Pulmonary artery endothelial cell (primary cell): ENCODE data around the gene SCD. TPM values are rescaled to one million over a fixed set of nuclear protein-coding genes. Genes with fewer than 3 reads are reported as not detected.
A peak's percentile ranks its signal among the peaks of the same experiment; 100 is the strongest.
"Not testable (repeated sequence)": the region's sequence is repeated elsewhere in the genome, so short reads cannot be mapped to it uniquely, and the experiment has no call there.

ENCODE experiments used
- DNase-seq: peaks from one replicate; pipeline ENCODE4 v3.0.0-alpha.2; 2011; ENCODE audit warnings: low read depth, low spot score
- total RNA-seq: library from RNA; depleted of rRNA; stranded (reverse); fragments of >200 nt; gene quantifications from 2 replicates; pipeline ENCODE4 v1.2.3, GENCODE V29; 2014

SCD gene
- total RNA-seq = 122 and 157 TPM in 2 replicates

DNA sequence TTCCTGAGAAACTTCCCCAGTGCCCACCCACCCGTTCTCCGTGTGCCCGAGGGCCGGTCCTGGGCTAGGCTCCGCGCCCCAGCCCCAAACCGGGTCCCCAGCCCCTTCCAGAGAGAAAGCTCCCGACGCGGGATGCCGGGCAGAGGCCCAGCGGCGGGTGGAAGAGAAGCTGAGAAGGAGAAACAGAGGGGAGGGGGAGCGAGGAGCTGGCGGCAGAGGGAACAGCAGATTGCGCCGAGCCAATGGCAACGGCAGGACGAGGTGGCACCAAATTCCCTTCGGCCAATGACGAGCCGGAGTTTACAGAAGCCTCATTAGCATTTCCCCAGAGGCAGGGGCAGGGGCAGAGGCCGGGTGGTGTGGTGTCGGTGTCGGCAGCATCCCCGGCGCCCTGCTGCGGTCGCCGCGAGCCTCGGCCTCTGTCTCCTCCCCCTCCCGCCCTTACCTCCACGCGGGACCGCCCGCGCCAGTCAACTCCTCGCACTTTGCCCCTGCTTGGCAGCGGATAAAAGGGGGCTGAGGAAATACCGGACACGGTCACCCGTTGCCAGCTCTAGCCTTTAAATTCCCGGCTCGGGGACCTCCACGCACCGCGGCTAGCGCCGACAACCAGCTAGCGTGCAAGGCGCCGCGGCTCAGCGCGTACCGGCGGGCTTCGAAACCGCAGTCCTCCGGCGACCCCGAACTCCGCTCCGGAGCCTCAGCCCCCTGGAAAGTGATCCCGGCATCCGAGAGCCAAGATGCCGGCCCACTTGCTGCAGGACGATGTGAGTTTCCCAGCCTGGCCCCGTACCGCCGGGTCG, at the start of gene SCD:
Gene SCD, plus strand, starts transcription at position 469 of the 803 bp plus-strand sequence. Its CDS starts 272 bp downstream, at position 741.
- DNase-seq = peak; percentile 75

DNA sequence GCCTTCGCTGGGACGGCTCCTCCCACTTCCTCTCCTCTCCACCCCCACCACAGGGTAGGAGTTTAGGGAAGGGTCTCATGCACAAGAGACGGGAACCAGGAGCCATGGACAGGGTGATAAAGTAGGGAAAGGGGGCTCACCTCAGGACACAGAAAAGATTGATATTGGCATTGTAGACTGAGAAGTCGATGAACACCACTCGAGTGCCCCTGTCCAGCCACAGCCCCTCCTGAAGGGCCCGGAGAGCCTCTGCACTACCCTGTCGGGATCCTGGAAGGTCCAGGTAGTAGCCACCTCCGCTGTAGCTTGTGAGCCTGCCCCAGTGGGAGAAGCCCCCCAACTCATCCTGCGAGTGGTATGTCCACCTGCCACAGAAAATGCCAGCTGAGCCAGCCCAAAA, 49.8 kb upstream of the SCD start:
- DNase-seq = no peak

DNA sequence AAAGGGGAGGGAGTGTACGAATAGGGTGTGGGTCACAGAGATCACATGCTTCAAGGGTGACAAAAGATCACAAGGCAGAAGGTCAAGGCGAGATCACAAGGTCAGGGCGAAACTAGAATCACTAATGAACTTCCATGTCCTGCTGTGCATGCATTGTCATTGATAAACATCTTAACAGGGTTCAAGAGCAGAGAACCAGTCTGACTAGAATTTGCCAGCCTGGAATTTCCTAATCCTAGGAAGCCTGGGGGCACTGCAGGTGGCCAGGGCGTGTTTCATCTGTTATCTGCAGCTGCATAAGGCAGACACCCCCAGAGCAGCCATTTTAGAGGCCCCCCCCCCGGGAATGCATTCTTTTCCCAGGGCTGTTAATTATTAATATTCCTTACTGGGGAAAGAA, 45.9 kb upstream of the SCD start:
- DNase-seq = not testable (repeated sequence)

DNA sequence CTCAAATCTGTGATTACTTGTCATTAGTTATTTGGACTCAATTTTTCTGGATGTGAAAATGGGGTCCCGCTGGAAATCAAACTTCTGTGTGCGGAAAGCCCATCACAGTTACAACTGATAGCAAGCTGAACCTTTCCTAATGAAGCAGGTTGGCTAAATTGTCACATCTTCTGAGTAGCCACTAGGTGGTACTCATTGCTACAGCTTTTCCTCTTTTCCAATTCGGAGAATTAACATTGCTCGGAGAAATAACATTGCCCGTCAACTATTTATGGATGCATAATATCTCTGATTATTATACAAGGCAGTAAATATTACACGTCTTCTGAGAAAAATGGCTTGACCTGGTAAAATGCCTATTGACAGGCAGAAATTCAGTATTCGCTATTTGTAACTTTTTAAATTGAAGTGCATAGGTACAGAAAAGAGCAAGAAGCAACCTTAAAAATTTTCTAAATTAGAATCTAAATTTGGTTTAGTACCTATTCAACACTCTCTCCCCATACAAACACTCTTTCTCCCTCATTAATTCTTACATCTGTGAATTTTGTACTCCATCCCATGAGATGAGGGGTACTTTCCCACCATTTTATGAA, 43.2 kb upstream of the SCD start:
- no peak for DNase-seq

DNA sequence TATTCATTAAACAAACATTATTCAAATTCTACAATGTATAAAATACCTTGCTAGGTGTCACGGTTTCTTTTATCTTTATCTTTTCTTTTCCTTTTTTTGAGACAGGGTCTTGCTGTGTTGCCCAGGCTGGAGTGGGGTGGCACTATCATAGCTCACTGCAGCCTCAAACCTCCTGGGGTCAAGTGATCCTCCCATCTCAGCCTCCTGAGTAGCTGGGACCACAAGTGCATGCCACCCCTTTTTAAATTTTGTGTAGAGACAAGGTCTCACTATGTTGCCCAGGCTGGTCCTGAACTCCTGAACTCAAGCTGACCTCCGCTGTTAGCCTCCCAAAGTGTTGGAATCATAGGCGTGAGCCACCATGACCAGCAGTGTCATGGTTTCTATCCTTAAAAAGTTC, 42.6 kb upstream of the SCD start:
- DNase-seq = no peak

DNA sequence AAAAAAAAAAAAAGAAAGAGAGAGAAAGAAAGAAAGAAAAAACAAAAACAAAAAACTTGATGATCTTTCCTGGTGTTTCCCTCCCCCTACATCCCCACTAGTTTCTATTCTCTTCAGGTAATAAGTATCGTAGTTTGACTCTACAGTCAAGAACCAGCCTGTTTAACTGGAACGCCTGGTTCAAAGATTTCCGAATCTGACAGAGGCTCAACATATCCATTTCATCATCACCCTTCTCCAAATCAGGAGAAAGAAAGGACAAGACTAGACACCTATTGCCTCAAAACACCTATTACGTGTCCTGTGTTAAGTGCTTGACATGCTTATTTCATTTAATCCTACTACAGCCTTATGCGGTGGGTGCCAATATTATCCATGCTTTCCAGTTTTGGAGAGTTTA, 40.2 kb upstream of the SCD start:
- no peak for DNase-seq

DNA sequence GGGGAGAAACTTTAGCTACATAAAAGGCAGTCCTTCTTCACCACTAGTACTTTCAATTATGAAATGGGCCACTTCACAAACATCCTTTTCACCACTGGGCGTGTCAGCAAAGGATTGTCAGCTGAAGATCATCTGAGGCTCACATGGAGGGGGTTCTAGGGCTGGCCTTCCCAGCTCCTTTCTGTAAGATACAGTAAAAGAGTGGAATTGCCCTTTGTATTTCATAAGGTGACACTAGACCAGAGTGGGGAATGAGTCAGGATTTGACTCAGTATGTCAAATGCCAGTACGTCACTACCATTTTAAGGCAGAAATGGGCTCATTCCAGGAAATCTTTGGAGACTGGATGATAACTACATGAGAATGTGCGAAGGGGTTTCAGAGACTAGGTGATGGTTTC, 39.3 kb upstream of the SCD start:
- no peak for DNase-seq

DNA sequence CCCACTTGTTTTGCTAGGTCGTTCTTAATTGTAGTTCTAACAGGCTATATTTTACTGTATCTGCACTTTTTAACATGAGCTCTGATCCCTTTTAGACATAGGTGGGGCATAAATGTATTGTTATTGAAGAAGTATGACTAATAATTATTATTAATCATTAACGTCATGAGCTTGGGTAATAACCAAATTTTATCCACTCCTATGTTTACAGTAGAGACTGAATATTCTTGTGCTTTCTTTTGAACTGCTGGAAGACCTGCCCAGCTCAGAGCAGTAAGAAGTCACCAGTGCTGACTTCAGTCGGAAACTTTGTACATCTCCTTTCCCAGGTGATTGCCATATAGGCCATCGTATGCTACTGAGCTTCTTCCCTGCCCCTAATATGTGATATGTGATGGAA, 35.7 kb upstream of the SCD start:
- no peak for DNase-seq

DNA sequence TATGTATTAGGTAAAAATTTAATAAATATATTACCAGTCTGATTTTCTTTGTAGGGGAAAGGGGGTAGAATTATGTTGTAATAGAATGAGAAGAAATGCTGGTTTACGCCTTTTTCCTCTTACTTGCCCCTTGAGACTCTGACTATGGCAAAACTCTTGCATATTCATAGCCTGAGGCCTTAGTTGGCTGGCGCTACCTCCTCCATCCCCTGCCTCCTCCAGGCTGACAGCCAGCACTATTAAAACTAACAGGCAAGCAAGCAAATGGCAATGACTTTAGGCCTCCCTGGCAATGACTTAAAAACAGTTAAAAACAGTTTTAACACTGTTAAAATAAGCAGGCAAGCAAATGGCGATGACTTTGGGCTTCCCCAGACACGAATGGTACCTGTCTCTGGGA, 31.4 kb upstream of the SCD start:
- DNase-seq = no peak

DNA sequence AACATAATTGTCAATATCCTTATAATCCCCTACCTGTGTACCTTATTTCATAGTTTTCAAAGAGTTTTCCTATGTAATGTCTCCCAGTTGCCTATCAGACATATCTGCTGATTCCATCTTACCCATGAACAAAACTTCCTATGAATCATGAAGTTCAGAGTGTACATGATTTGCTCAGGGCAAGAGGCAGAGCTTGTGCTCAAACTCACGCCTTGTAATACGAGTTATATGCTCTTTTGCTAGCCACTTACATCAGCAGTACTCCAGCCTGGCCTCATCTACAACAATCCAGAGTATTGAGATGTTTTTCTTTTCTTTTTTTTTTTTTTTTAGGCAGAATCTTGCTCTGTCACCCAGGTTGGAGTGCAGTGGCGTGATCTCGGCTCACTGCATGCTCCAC, 28.8 kb upstream of the SCD start:
- DNase-seq = no peak

DNA sequence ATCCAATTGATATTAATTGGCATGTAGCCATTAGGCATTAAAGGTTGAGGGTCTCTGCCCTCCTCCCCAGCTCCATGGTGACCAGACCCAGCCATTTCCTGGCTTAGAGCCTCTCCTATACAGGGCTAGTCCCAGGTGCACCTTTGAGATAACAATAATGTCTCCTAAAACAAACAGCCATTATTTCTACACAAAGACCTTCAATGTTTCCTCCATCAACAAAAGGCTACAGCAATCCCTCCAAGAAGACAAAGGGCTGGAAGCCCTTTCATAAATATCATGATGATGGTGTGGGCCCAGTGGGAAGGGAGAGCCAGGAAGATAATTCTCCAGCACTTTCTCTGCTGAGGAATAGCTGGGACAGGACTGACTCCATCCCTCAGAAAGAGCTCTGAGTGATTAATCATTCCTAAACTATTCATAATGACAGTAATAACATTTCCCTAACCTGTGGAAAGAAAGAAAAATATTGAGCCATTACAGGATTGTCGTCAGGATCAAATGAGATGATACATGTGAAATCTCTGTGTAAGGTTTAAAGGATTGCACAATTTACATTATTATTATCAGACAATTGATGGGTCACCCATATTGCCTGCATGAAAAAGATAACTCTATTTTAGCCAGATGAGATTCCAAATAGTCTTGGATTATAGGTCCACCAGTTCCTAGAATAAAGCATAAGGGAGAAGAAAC, 27.2 kb upstream of the SCD start:
- no peak for DNase-seq

DNA sequence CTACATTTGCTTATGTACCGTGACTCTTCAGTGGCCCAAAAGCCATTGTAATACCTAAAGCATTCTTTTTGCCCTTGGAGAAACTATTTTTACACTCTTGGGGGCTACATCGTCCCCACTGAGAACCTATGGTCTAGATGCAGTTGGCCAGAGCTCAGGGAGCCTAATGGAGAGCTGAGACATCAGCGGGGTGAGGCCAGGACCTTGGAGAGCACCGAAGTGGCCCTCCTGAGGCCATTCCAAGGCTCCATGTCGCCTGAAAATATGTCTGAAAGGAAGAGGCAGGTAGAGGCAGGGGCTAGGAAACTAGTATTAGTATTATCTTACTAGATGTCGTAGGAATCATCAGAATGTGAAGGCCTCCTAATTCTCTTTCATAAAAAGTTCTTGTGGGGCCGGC, 21.9 kb upstream of the SCD start:
- no peak for DNase-seq

DNA sequence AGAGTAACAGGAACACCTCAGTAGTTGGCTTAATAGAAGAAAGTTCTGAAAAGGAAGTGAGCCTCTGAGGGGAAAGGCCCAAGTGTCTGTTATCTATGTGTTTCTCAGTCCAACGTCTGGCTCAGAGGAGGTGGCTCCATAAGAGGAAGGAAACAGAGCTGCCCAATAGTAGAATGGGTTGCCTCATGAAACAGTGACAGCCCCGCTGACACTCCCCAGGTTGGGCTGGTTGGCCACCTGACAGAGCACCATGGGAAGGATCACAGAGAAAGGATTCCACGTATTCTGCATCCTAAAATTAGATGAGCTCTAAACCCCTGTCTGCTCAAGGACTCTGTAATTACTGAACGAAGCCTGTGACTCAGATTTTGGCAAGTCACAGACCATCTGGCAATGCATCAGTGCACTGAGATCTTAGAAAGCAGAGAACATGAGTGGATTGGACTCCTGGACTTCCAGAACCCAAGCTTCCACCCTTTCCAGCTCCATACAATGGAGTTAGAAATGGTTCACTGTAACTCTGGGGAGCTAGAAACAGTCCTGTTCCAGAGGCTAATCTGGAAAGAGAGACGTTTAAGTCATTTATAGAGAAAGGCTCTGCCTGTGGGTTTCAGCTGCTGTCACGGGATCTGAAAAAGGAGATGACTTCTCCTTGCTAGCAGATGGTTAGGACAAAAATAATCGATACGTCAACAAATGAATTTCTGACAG, 19.9 kb upstream of the SCD start:
- DNase-seq = no peak

DNA sequence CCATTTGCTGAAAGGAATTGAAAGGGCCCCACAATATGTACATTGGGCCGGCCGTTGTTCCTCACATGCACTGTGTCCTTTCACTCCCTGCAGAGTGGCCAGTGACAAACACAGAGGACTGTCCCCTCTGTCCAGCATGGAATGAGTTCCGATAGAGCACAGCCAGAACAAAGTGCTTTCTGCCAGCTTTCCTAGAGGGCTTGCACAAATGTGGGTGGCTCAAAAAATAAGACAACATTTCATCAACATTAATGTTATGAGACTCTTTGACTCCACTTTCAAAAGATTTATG, 19.4 kb upstream of the SCD start:
- DNase-seq = no peak

DNA sequence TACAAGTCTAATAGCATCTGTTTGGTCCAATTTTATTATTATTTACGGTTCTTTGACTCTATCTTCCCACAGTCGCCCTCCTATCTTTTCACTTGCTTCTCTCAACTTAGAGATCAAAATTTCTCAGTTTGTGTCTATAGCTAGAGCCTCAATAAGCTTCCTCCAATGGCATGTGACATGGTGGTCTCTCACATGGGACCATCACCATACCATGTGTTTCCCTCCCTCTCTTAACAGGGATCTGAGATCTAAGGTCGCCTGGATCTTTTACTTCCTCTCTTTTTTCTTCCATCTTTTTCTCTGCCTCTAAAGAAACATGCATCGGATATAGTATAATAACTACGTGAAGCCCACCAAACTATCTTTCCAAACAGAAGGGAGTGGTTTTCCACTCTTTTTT, 18.8 kb upstream of the SCD start:
- DNase-seq = no peak

DNA sequence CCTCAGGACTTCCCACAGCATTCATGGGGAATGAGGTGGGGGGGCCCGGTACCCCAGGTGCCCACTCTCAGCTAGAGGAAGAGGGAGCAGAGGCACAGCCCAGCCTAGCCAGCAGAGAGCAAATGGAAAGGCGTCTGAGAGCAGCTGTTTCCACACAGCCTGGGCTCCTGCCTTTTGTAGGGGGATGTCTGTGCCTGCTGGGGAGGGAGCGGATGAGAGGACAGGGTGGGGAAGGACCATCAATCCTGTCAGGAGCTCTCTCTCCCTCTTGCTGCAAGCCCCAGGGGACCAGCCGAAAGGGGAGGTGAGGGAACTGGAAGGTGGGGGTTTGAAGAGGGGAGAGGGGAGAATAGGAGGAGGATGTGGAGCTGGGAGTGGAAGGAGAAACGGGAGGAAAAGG, 17.0 kb upstream of the SCD start, which contains the start of gene PKD2L1:
Gene PKD2L1, minus strand, starts transcription at position 150 of the 400 bp plus-strand sequence. Its CDS starts 125 bp downstream, at position 25.
- DNase-seq = no peak

DNA sequence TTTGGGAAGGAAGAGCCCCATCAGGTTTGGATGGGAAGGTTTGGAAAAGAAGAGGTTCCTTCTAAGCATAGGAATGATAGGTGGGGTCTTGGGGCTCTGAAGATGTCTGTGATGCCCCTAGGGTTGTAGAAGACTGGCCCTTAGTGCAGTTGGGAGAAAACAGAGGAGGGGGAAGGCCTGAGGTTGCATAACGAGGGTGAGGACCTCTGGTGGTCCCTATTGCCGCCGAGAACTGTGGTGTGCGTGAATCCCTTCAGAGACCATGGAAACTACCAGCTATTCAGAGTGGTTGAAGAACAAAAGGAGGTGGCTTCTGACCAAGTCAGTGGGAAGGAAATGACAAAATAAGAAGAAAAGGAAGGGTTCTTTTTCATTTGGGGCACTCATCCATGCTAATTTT, 13.9 kb upstream of the SCD start:
- DNase-seq = no peak

DNA sequence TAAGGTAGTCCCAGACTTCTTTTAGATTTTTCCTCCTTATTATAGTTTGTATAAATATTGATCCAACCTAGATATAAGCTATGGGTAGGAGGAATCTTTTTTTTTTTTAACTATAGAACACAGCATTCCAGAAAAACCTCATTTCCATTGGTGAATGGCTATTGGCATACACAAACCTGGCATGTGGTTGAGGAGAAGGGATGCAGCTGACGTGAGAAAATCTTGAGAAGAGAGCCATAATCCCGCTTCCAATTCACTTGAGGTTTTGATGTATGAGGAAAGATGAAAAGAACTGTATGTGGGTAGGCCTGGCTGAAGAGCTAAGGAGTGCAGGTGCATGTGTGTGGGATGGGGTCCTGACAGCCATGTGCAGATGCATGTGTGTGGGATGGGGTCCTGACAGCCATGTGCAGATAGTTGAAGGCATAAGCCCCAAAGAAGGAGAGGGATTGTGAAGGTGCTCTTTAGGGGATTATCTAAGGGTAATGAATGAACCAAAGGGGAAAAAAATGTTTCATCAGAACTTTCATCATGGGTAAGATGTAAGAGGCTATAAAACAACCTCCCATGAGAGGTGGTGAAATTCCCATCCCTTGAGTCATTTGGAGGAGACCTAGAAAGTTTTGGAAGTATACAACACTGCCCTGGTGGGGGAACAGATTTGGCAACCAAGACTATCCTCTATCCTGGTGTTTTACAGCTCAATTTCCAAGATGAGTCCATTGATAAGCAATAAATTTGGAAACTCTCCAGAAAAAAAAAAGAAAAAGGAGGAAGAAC, 13.2 kb upstream of the SCD start:
- DNase-seq = no peak

DNA sequence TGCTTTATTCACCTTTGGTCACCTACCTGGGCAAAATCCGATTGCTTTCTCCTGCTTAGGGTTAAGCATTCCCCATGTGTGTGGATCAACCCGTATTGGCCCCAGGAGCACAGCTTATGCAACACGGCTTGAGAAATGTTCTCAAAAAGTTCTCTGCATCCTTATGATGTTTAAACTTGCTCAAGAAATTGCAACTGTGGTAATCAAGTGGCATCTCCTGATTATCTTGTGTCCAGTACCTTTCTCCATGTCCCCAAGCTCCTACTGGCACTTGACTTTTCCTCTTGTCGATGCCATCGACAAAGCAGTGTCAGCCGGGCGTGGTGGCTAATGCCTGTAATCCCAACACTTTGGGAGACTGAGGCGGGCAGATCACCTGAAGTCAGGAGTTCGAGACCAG, 12.3 kb upstream of the SCD start:
- no peak for DNase-seq

DNA sequence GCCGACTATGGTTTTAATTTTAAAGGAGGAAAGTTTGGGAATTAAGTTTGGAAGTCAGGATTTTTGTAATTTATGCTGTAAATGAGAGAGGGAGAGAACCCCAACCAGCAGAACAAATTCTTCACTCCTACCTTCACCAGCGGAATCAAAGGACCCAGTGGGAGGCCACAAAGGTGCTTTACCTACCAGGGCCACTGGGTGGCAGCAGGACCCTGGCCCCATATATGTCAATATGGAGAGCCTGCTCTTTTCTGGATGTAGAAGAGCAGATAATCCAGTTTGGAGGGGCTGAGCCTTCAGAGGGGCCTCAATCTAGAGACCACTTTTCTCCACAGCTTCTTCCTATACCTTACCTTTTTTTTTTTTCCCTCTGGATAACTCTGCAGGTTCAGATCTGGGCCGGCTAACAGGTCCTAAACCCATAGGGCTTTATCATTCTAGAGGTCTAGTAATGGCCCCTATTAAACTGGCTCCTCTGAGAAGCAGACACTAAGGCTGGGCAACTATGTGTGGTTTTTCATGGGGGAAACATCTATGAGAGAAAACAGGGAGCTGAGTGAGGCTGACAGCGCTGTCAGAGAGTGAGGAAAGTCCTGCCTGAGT, 8.5 kb upstream of the SCD start:
- DNase-seq = no peak

DNA sequence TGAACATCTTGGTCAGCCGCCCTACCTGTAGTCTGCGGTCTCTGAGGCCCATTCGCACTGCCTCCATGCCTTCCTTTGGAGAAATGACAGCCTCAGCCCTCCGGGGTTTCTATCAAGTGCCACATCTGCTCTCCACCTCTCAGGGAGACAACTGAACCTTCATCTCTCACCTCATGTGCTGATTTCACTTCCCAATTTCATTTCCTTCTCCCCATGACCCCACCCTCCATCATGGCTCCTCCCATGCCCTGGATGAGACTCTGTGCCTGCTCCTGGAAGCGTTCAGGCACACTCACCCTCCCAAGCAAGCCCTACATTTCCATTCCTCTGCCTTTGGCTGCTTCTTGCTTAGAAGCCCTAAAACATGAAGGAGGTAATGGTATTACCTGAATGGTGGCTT, 7.8 kb upstream of the SCD start:
- no peak for DNase-seq
